ENCODE data around the gene GLO1.
"Not testable (repeated sequence)": the region's sequence is repeated elsewhere in the genome, so short reads cannot be mapped to it uniquely, and the experiment has no call there.

The GLO1 gene

DNA sequence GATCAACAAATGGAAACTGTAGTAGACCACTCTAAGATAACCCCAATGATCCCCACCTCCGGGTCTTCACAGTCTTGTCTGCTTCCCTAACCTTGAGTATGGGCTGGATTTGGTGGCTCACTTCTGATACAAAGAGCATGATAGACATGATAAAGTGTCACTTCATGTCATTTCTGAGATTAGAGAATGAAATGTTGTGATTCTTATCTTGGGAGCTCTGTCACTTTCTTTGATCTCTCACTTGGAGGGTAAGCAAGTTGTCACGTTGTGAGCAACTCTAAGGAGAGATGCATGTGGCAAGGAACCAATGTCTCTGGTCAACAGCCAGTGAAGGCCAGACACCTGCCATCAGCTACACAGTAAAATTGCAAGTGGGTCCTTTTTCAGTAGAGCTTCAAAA lies 3.0 kb upstream of the GLO1 start:
- TF ChIP-seq GABPA (IDR thresholded peaks at IDR 0.05; ENCODE audit: low read depth) (no peak), SPI1 (IDR thresholded peaks at IDR 0.05; ENCODE audit: borderline replicate concordance, low read depth) (no peak), POLR2AphosphoS5 (IDR thresholded peaks at IDR 0.05; ENCODE audit: low read depth) (no peak)
- TF ChIP-seq, protein P1, sequence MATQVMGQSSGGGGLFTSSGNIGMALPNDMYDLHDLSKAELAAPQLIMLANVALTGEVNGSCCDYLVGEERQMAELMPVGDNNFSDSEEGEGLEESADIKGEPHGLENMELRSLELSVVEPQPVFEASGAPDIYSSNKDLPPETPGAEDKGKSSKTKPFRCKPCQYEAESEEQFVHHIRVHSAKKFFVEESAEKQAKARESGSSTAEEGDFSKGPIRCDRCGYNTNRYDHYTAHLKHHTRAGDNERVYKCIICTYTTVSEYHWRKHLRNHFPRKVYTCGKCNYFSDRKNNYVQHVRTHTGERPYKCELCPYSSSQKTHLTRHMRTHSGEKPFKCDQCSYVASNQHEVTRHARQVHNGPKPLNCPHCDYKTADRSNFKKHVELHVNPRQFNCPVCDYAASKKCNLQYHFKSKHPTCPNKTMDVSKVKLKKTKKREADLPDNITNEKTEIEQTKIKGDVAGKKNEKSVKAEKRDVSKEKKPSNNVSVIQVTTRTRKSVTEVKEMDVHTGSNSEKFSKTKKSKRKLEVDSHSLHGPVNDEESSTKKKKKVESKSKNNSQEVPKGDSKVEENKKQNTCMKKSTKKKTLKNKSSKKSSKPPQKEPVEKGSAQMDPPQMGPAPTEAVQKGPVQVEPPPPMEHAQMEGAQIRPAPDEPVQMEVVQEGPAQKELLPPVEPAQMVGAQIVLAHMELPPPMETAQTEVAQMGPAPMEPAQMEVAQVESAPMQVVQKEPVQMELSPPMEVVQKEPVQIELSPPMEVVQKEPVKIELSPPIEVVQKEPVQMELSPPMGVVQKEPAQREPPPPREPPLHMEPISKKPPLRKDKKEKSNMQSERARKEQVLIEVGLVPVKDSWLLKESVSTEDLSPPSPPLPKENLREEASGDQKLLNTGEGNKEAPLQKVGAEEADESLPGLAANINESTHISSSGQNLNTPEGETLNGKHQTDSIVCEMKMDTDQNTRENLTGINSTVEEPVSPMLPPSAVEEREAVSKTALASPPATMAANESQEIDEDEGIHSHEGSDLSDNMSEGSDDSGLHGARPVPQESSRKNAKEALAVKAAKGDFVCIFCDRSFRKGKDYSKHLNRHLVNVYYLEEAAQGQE (IDR thresholded peaks at IDR 0.05; ENCODE audit: insufficient replicate concordance, low read depth), result no peak
- TF ChIP-seq, protein P2, sequence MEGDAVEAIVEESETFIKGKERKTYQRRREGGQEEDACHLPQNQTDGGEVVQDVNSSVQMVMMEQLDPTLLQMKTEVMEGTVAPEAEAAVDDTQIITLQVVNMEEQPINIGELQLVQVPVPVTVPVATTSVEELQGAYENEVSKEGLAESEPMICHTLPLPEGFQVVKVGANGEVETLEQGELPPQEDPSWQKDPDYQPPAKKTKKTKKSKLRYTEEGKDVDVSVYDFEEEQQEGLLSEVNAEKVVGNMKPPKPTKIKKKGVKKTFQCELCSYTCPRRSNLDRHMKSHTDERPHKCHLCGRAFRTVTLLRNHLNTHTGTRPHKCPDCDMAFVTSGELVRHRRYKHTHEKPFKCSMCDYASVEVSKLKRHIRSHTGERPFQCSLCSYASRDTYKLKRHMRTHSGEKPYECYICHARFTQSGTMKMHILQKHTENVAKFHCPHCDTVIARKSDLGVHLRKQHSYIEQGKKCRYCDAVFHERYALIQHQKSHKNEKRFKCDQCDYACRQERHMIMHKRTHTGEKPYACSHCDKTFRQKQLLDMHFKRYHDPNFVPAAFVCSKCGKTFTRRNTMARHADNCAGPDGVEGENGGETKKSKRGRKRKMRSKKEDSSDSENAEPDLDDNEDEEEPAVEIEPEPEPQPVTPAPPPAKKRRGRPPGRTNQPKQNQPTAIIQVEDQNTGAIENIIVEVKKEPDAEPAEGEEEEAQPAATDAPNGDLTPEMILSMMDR (IDR thresholded peaks at IDR 0.05; ENCODE audit: insufficient read depth, low read length), result no peak
- Histone ChIP-seq H3K27ac (replicated peaks) (no peak overlapping the region), H3K27me3 (ENCODE audit: insufficient read depth, poor library complexity, severe bottlenecking) (no peaks in the 10 kb centered on the region), H3K4me3 (replicated peaks; ENCODE audit: insufficient read depth, low read length) (no peak overlapping the region)
- DNase-seq (ENCODE audit: low read depth in 1 of 2, low spot score in 1 of 2), result no peak

DNA sequence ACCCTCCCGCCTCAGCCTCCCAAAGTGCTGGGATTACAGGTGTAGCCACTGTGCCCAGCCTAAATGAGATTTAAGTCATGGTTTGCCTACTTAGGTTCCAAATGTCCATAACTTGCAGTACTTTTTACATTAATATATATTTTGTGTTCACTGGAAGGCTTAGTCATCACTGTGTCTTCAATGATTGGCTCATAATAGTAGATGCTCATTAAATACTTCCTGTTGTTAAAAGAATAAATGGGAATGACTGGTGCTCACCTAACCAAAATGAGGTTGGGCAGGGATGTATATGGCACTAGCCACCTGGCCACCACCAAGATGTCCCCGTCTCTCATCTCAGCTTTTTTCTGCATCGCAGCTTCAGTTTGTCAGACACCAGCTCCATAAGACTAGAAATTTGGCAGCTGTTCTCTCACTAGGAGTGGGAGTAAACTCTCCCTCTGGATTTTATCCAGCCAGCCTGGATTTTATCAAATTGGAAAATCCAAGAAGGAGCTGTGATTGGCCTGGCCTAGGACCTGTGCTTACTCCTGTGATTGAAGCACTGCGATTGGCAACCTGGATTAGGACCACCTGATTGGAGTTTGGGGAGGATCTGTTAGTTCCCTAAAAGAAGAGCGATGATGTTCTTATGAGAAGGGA lies 1.1 kb upstream of the GLO1 start:
- Histone ChIP-seq H3K27ac (replicated peaks) (no peak overlapping the region), H3K4me3 (replicated peaks; ENCODE audit: insufficient read depth, low read length) (no peak overlapping the region), H3K27me3 (ENCODE audit: insufficient read depth, poor library complexity, severe bottlenecking) (no peaks in the 10 kb centered on the region)
- DNase-seq (ENCODE audit: low read depth in 1 of 2, low spot score in 1 of 2), result no peak
- TF ChIP-seq, protein P2 (IDR thresholded peaks at IDR 0.05; ENCODE audit: insufficient read depth, low read length), result no peak
- no peak for TF ChIP-seq GABPA (IDR thresholded peaks at IDR 0.05; ENCODE audit: low read depth)
- no peak for TF ChIP-seq SPI1 (IDR thresholded peaks at IDR 0.05; ENCODE audit: borderline replicate concordance, low read depth)
- TF ChIP-seq POLR2AphosphoS5 (IDR thresholded peaks at IDR 0.05; ENCODE audit: low read depth), result no peak
- TF ChIP-seq, protein P1 (IDR thresholded peaks at IDR 0.05; ENCODE audit: insufficient replicate concordance, low read depth), result no peak

DNA sequence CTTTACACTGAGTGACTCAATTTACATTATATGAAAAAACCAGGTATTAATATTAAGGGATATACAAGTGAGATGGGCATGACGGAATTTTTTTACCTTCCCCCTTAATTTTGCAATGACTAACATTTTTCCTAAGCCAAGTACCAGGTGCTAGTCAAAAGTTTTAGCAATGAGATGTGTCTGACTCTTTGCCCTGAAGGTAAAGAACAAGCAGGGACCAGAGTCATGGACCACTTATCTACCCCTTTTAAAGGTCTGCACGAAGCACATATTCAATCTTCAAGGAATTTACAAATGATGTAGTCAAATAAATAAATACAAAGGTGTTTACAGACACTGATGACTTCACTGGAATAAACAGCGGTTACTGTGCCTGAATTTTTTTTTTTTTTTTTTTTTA lies 1.4 kb downstream of the GLO1 start:
- Histone ChIP-seq H3K27ac (replicated peaks) (no peak overlapping the region), H3K27me3 (ENCODE audit: insufficient read depth, poor library complexity, severe bottlenecking) (no peaks in the 10 kb centered on the region), H3K4me3 (replicated peaks; ENCODE audit: insufficient read depth, low read length) (peak overlapping the region; percentile 60; the same call in 1 of the 2 replicates)
- DNase-seq (ENCODE audit: low read depth in 1 of 2, low spot score in 1 of 2), result no peak
- TF ChIP-seq SPI1 (IDR thresholded peaks at IDR 0.05; ENCODE audit: borderline replicate concordance, low read depth) (no peak), POLR2AphosphoS5 (IDR thresholded peaks at IDR 0.05; ENCODE audit: low read depth) (no peak), GABPA (IDR thresholded peaks at IDR 0.05; ENCODE audit: low read depth) (no peak)
- TF ChIP-seq, protein P2 (IDR thresholded peaks at IDR 0.05; ENCODE audit: insufficient read depth, low read length), result no peak
- TF ChIP-seq, protein P1 (IDR thresholded peaks at IDR 0.05; ENCODE audit: insufficient replicate concordance, low read depth), result no peak

DNA sequence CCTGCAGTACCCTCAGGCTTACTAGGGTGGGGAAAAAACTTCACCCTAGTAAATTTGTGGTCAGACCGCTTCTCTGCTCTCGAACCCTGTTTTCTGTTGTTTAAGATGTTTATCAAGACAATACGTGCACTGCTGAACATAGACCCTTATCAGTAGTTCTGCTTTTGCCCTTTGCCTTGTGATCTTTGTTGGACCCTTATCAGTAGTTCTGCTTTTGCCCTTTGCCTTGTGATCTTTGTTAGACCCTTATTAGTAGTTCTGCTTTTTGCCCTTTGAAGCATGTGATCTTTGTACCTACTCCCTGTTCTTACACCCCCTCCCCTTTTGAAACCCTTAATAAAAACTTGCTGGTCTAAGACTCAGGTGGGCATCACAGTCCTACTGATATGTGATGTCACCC lies 3.2 kb downstream of the GLO1 start:
- not testable (repeated sequence) for H3K27ac ChIP-seq (replicated peaks); H3K27me3 ChIP-seq (ENCODE audit: insufficient read depth, poor library complexity, severe bottlenecking); H3K4me3 ChIP-seq (replicated peaks; ENCODE audit: insufficient read depth, low read length)
- peak in 1 of 2 experiments; percentile 13 for DNase-seq (ENCODE audit: low read depth in 1 of 2, low spot score in 1 of 2)
